Effector CD8-positive, alpha-beta T cell (primary cell): ENCODE measurements around the gene SLC39A13.

Experiments used
- DNase-seq: peaks from one replicate; lab custom pipeline; 2025; lab: John Stamatoyannopoulos, UW

The SLC39A13 gene

DNA sequence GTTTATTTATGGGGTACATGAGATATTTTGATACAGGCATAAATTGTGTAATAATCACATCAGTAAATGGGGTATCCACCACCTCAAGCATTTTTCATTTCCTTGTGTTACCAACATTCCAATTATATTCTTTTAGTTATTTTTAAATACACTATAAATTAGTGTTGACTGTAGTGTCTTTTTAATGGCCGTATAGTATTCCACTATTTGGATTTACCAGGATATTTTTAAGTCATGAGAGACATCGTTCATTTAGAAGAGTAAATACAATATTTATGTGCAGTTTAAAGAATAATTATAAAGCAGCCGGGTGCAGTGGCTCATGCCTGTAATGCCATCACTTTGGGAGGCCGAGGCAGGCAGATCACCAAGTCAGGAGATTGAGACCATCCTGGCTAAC, 23.9 kb upstream of the SLC39A13 start:
- DNase-seq, result no peak

GRCh38 chr11:47387944-47388696, 20.3 kb upstream of the SLC39A13 start:
- no peak for DNase-seq

DNA sequence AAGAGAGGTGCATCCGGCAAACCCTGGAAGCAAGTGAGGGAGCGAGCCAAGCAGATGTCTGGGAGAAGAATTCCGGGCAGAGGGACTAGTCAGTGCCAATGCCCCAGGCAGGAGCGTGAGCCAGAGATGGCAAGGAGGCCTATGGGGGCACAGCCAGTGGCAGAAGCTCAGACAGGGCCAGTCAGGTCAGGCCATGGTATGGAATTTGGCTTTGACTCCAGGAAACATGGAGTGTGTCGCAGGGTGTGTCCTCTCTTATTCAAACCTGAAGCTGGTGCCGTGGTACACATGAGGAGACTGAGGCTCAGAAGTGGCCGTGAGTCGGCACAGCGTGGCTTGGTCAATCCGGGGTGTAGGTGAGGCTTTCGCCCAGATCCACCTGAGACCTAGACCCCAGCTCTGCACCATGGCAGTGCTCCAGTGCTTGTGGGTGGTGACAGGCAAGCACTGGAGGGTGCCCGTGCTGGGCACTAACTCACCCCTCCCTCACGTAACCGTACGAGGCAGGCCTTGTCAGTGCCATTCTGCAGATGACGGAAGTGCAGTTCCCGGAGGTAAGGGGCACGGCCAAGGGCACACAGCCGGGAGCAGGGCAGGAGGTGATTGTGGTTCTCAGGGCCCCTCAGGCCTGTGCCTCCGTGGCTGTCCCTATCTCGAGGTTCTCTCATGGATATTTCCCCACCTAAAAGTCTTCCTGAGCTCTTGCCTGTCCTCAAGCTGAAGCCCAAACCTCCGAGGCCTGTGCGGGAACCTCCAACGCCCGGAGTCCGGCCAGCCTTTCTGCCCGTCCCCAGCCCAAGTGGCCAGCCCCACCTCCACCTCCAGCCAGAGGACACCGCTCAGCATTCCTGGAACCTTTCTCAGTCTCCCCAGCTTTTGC, 19.5 kb upstream of the SLC39A13 start:
- DNase-seq, result no peak

- no peak for DNase-seq
Measured at GRCh38 chr11:47389577-47390421, 18.6 kb upstream of the SLC39A13 start.

DNA sequence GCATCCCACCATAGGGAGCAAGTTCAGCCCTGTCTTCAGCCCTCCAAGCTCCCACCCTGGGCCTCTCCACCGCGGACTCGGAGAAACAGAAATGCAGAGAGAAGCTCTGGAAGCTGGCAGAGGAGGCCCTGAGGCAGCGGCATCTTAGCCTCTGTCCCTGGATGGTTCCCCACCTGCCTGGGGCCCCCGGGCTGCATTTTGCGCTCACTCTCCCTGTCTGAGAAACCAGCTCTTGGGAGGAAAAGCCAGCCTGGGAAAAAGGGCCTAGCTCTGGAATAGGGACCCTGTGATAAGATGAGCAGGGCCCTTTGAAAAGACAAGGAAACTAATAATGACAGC, 18.0 kb upstream of the SLC39A13 start:
- no peak for DNase-seq

GRCh38 chr11:47391077-47391583, 17.3 kb upstream of the SLC39A13 start:
- DNase-seq, result no peak

DNA sequence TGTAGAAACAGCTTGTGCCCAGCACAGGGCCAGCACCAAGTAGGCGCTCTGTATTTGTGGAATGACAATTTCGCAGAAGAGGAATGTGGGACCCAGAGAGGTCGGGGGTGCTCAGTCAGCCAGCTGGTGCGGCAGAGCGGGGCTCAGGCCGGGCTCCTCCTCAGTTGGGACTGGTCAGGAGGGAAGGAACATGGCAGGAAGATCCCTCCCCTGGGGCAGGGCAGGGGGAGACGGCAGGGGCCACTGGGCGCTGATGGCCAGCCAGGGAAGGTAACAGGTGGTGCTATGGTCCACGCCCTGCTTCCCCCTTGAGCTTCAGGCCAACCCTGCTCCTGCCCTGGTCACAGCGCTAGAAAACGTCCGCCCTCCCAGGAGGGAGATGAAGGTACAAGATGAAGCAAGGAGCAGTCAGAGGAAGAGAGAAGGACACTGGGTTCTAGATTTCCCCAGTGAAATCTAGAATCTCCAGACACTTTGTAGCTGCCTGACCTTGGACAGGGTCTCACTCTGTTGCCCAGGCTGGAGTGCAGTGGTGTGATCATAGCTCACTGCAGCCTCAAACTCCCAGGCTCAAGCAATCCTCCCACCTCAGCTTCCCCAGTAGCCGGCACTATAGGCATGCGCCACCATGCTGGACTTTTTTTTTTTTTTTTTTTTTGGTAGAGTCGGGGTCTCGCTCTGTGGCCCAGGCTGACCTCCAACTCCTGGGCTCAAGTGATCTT, 16.5 kb upstream of the SLC39A13 start:
- no peak for DNase-seq

GRCh38 chr11:47392546-47393162, 15.7 kb upstream of the SLC39A13 start:
- no peak for DNase-seq

- DNase-seq, result no peak
Measured at GRCh38 chr11:47393163-47394049, 15.0 kb upstream of the SLC39A13 start.

GRCh38 chr11:47394050-47394321, 14.4 kb upstream of the SLC39A13 start:
- DNase-seq, result no peak

DNA sequence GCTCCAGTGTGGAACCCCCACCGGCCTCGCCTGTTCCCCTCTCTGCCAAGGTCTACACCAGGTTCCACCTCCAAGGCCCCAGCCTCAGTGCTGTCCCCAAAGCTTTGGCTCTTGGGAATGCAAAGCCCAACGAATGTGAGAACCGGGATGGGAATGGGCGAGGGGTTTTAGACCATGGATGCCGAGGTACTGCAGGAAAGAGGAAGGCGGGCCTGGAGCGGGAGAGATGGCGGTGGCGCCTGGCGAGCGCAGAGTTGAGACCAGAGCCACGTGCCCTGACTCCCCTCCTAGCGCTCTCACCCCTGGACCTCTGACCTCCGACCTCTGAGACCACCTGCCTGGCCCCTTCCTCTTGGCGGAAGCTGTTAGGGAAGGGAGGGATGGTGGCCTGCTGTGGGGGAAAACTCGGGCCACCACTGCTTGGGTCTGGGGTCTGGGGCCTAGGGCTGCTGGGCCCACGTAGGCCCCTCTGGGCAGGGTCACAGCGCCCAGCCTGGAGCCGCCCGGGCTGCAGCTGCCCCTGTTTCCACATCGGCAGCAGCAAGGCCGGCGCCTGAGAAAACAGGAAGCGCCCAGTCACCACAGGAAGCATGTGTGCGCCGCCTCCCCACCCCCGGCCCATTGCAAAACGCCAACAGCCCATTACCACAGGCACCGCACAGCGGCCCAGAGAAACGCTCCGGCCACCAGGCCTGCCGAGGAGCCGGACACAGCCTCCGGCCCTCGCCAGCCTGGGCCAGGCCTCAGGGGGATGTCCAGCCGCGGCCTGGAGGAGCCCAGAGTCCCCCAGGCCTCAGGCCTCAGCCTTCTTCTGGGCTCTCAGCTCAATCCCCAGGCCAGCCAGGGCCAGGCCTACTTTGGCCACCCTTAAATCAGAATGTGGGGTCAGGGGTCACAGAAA, 13.8 kb upstream of the SLC39A13 start:
- peak; percentile 20 for DNase-seq

GRCh38 chr11:47395223-47396048, 13.0 kb upstream of the SLC39A13 start:
- DNase-seq, result no peak

DNA sequence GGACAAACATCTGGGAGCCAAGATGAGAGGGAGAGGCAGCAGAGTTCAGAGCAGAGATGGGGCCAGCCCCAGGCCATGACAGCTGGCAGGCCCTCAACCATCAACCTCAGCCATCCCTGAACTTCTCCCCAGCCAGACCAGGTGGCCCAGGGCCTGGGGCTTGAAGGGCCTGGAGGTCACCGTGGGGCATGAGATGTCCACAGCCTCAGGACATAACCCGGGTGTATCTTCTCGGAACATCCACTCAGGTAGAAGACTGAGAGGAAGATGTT, 12.4 kb upstream of the SLC39A13 start:
- no peak for DNase-seq

GRCh38 chr11:47398011-47398410, 10.4 kb upstream of the SLC39A13 start:
- no peak for DNase-seq

DNA sequence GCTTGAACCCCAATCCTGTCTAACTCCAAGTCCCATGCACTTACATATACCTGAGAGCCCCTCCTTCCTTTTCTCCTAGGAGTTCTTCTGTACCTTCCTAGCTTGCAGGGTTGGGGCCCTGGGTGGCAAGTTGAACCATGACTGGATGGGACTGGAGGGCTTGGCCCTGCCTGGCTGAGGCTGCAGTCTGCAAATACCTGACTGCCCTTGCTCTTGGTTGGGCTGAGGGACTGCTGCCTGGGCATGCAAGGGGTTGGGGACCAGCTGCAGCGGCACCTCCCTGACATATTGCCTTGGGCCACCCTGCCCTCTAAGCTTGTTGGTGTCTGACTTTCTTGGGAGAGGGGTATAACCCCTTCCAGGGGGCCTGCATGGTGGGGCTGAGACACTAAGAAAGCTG, 9.8 kb upstream of the SLC39A13 start:
- DNase-seq, result no peak

- DNase-seq, result peak; percentile 34
Measured at GRCh38 chr11:47399860-47400767, 8.3 kb upstream of the SLC39A13 start.

- no peak for DNase-seq
Measured at GRCh38 chr11:47400768-47401279, 7.6 kb upstream of the SLC39A13 start.
